AG04450 (cell line): Measurements from ENCODE around the gene PTGR2. TPM values are rescaled to one million over a fixed set of nuclear protein-coding genes. Genes with fewer than 3 reads are reported as not detected.
"Not testable (repeated sequence)": the region's sequence is repeated elsewhere in the genome, so short reads cannot be mapped to it uniquely, and the experiment has no call there.

Experiments used
- CTCF ChIA-PET: fragments of 300-600, 350-600 bp; formaldehyde crosslinking; extraction: SDS; loops from one replicate; lab custom pipeline; 2022; ENCODE audit warnings: antibody characterized with exemption, inconsistent platforms; lab: Charles Lee
- POLR2A ChIA-PET: fragments of 350-600 bp; formaldehyde crosslinking; extraction: SDS; loops from one replicate; lab custom pipeline; 2021; ENCODE audit warnings: antibody characterized with exemption, inconsistent platforms; lab: Yijun Ruan, JAX
- DNase-seq: peaks from one replicate; pipeline ENCODE4 v3.0.0-alpha.2; 2011; ENCODE audit warnings: low read depth, low spot score
- H3K27ac ChIP-seq: one replicate; pipeline ENCODE4 v1.5.1; 2012; ENCODE audit warnings: low read depth, low read length, control low read depth
- H3K27me3 ChIP-seq: one replicate; pipeline ENCODE4 v1.6.0; 2012; ENCODE audit warnings: low read length; ENCODE audit not compliant: control insufficient read depth, insufficient read depth
- H3K4me3 ChIP-seq: 2 replicates; pipeline ENCODE4 v1.5.1; 2011; ENCODE audit warnings: mild to moderate bottlenecking, low read depth, low read length, control low read depth
- H3K9me3 ChIP-seq: 2 replicates; pipeline ENCODE4 v1.5.1; 2012; ENCODE audit warnings: low read length; ENCODE audit not compliant: control insufficient read depth, insufficient read depth
- CTCF ChIP-seq: IDR thresholded peaks from 2 replicates; pipeline ENCODE4 v1.5.1; 2011; ENCODE audit warnings: low read depth, low read length, control low read depth, inconsistent platforms
- polyA plus RNA-seq: library from polyadenylated mRNA; depleted of rRNA; stranded (reverse); fragments of >200 nt; gene quantifications from 2 replicates; pipeline ENCODE4 v1.2.3, GENCODE V29; 2011

PTGR2 gene
- polyA plus RNA-seq, 1 experiment, result 6.9 TPM

GRCh38 chr14:73859145-73859544 lies 7.5 kb downstream of the PTGR2 start:
- TF ChIP-seq CTCF, result no peak
- ChIA-PET CTCF (no interaction called here), POLR2A (no interaction called here)
- no peaks in the 10 kb centered on the region for H3K9me3 ChIP-seq
- H3K4me3 ChIP-seq, result no peak overlapping the region
- H3K27ac ChIP-seq, result no peak overlapping the region
- no peaks in the 10 kb centered on the region for H3K27me3 ChIP-seq
- no peak for DNase-seq

GRCh38 chr14:73861073-73861472 lies 9.4 kb downstream of the PTGR2 start:
- DNase-seq, result no peak
- H3K27ac ChIP-seq, result no peak overlapping the region
- H3K9me3 ChIP-seq, result no peaks in the 10 kb centered on the region
- ChIA-PET POLR2A (no interaction called here), CTCF (no interaction called here)
- H3K4me3 ChIP-seq, result no peak overlapping the region
- H3K27me3 ChIP-seq, result no peaks in the 10 kb centered on the region
- no peak for TF ChIP-seq CTCF

- no peak for DNase-seq
- no peaks in the 10 kb centered on the region for H3K27me3 ChIP-seq
- no peak for TF ChIP-seq CTCF
- POLR2A ChIA-PET, result no interaction called here
- H3K4me3 ChIP-seq, result no peak overlapping the region
- H3K27ac ChIP-seq, result no peak overlapping the region
- H3K9me3 ChIP-seq, result no peaks in the 10 kb centered on the region
- CTCF ChIA-PET, result interaction anchor here (0.6 kb wide), 1 partner anchor 583 kb away, joined by 3 read pairs; no protein-coding TSS in a partner anchor
Measured at GRCh38 chr14:73862480-73862879, 10.8 kb downstream of the PTGR2 start.

GRCh38 chr14:73863209-73863608 lies 11.6 kb downstream of the PTGR2 start:
- DNase-seq, result no peak
- ChIA-PET CTCF (no interaction called here), POLR2A (no interaction called here)
- H3K9me3 ChIP-seq, result no peaks in the 10 kb centered on the region
- no peak for TF ChIP-seq CTCF
- H3K4me3 ChIP-seq, result no peak overlapping the region
- no peaks in the 10 kb centered on the region for H3K27me3 ChIP-seq
- no peak overlapping the region for H3K27ac ChIP-seq

- ChIA-PET POLR2A (interaction anchor here (0.6 kb wide), 1 partner anchor 178 kb away, joined by 4 read pairs; no protein-coding TSS in a partner anchor), CTCF (no interaction called here)
- Histone ChIP-seq H3K9me3 (no peaks in the 10 kb centered on the region), H3K27ac (no peak overlapping the region), H3K4me3 (no peak overlapping the region), H3K27me3 (no peaks in the 10 kb centered on the region)
- TF ChIP-seq CTCF, result no peak
- no peak for DNase-seq
Measured at GRCh38 chr14:73865534-73866113, 14.0 kb downstream of the PTGR2 start.

GRCh38 chr14:73869754-73870153 lies 18.1 kb downstream of the PTGR2 start:
- H3K4me3 ChIP-seq, POLR2A ChIA-PET, H3K27ac ChIP-seq, H3K27me3 ChIP-seq, DNase-seq, H3K9me3 ChIP-seq: not testable (repeated sequence)
- CTCF ChIA-PET, result interaction anchor here (0.7 kb wide), 1 partner anchor 26 kb away, joined by 4 read pairs; no protein-coding TSS in a partner anchor
